Right renal pelvis (tissue), 4 donors: ENCODE data around the gene FXYD2. TPM values are rescaled to one million over a fixed set of nuclear protein-coding genes. Genes with fewer than 3 reads are reported as not detected.
"Not testable (repeated sequence)": the region's sequence is repeated elsewhere in the genome, so short reads cannot be mapped to it uniquely, and the experiment has no call there.

ENCODE experiments used
- DNase-seq, 4 donors: peaks; one replicate each; pipeline ENCODE4 v3.0.0-alpha.2; 2013; ENCODE audit warnings: low read depth in 4 of 4, low spot score in 3 of 4, missing footprints in 1 of 4
- polyA plus RNA-seq, 4 donors: library from polyadenylated mRNA; unstranded; fragments of 120-200 nt; gene quantifications; one replicate each; pipeline ENCODE4 v1.2.1, GENCODE V29; 2013; ENCODE audit not compliant: insufficient read length in 4 of 4

Gene FXYD2
- polyA plus RNA-seq, 4 donors, result 408 to 622 (median 443) TPM

- no peak for DNase-seq
These were observed 1.1 kb downstream of the FXYD2 start for GRCh38 chr11:117823294-117823945.

GRCh38 chr11:117822074-117823033 lies 2.2 kb downstream of the FXYD2 start:
- no peak for DNase-seq

GRCh38 chr11:117821431-117821830 lies 3.1 kb downstream of the FXYD2 start:
- DNase-seq, result no peak

GRCh38 chr11:117820516-117820915 lies 4.0 kb downstream of the FXYD2 start:
- no peak for DNase-seq

- no peak for DNase-seq
These were observed 4.5 kb downstream of the FXYD2 start for GRCh38 chr11:117820071-117820470.

GRCh38 chr11:117819096-117820040 lies 5.2 kb downstream of the FXYD2 start:
- peak in 2 of 4 donors; percentile 74 for DNase-seq

- no peak for DNase-seq
These were observed 6.3 kb downstream of the FXYD2 start for GRCh38 chr11:117818041-117818873.

GRCh38 chr11:117817368-117818040 lies 7.0 kb downstream of the FXYD2 start:
- peak in 3 of 4 donors; percentile 83 to 84 (median 83) for DNase-seq

GRCh38 chr11:117816846-117817367 lies 7.6 kb downstream of the FXYD2 start:
- DNase-seq, result no peak

GRCh38 chr11:117816151-117816741 lies 8.3 kb downstream of the FXYD2 start:
- DNase-seq, result peak in 1 of 4 donors; percentile 69

GRCh38 chr11:117815262-117815803 lies 9.2 kb downstream of the FXYD2 start:
- no peak for DNase-seq

- DNase-seq, result peak in 2 of 4 donors; percentile 73 to 76
These were observed 9.7 kb downstream of the FXYD2 start for GRCh38 chr11:117814766-117815261.

GRCh38 chr11:117814204-117814765 lies 10.3 kb downstream of the FXYD2 start:
- DNase-seq, result no peak

GRCh38 chr11:117810056-117810451 lies 14.5 kb downstream of the FXYD2 start:
- not testable (repeated sequence) for DNase-seq

GRCh38 chr11:117809236-117810055 lies 15.1 kb downstream of the FXYD2 start:
- DNase-seq, result no peak

- no peak for DNase-seq
These were observed 15.8 kb downstream of the FXYD2 start for GRCh38 chr11:117808784-117809183.
